Hepatocyte (in vitro differentiated cells): ENCODE data around the gene NOD2. TPM values are rescaled to one million over a fixed set of nuclear protein-coding genes. Genes with fewer than 3 reads are reported as not detected.

Experiments used
- DNase-seq: peaks from one replicate; pipeline ENCODE4 v3.0.0-alpha.2; 2016; ENCODE audit warnings: low spot score
- H2AFZ ChIP-seq: fragments of 200-600 bp; sonication (generic); 2 replicates; pipeline ENCODE4 v1.6.0; 2016; ENCODE audit warnings: antibody characterized with exemption, mild to moderate bottlenecking
- H3K27ac ChIP-seq: fragments of 200-600 bp; sonication (generic); 2 replicates; pipeline ENCODE4 v1.5.1; 2016; ENCODE audit warnings: mild to moderate bottlenecking
- H3K27me3 ChIP-seq: fragments of 200-600 bp; sonication (generic); 2 replicates; pipeline ENCODE4 v1.6.1; 2016
- H3K36me3 ChIP-seq: fragments of 200-600 bp; sonication (generic); replicated peaks from 2 replicates; pipeline ENCODE4 v1.5.1; 2016; ENCODE audit warnings: low read depth; ENCODE audit not compliant: insufficient read depth
- H3K4me1 ChIP-seq: fragments of 200-600 bp; sonication (generic); 2 replicates; pipeline ENCODE4 v1.5.1; 2016; ENCODE audit warnings: mild to moderate bottlenecking, moderate library complexity; ENCODE audit not compliant: insufficient read depth
- H3K4me2 ChIP-seq: fragments of 200-600 bp; sonication (generic); 2 replicates; pipeline ENCODE4 v1.6.0; 2016
- H3K4me3 ChIP-seq: fragments of 200-600 bp; sonication (generic); 2 replicates; pipeline ENCODE4 v1.5.1; 2016; ENCODE audit warnings: mild to moderate bottlenecking
- H3K79me2 ChIP-seq: fragments of 200-600 bp; sonication (generic); 2 replicates; pipeline ENCODE4 v1.6.0; 2017; ENCODE audit warnings: mild to moderate bottlenecking
- H3K9me2 ChIP-seq: fragments of 200-600 bp; sonication (generic); replicated peaks from 2 replicates; pipeline ENCODE4 v1.6.0; 2017; ENCODE audit warnings: mild to moderate bottlenecking; ENCODE audit not compliant: insufficient read depth
- H3K9me3 ChIP-seq: fragments of 200-600 bp; sonication (generic); 2 replicates; pipeline ENCODE4 v1.5.1; 2016; ENCODE audit warnings: low read depth, mild to moderate bottlenecking
- H4K20me1 ChIP-seq: fragments of 200-600 bp; sonication (generic); 2 replicates; pipeline ENCODE4 v1.6.0; 2016; ENCODE audit warnings: mild to moderate bottlenecking; ENCODE audit not compliant: insufficient read depth, poor library complexity, severe bottlenecking
- EZH2 ChIP-seq: fragments of 200-600 bp; sonication (generic); IDR thresholded peaks from 2 replicates; pipeline ENCODE4 v1.6.1; 2016; ENCODE audit warnings: antibody characterized with exemption, mild to moderate bottlenecking, borderline replicate concordance
- EZH2phosphoT487 ChIP-seq: fragments of 200-600 bp; sonication (generic); IDR thresholded peaks from one replicate; pipeline ENCODE4 v1.6.1; 2018; ENCODE audit warnings: antibody characterized with exemption, mild to moderate bottlenecking, low read depth, moderate library complexity; ENCODE audit not compliant: unreplicated experiment, severe bottlenecking
- WGBS: methylation state at CpG from one replicate; pipeline ENCODE4 v1.1.6; 2016; ENCODE audit warnings: low lambda C conversion rate; ENCODE audit errors: missing lambda C conversion rate; 5-methylcytosine and 5-hydroxymethylcytosine counted together
- polyA plus RNA-seq: library from polyadenylated mRNA; unstranded; fragments of >200 nt; fragmentation: Nextera tagmentation; extraction: Ambion mirVana; gene quantifications from 2 replicates; pipeline ENCODE4 v1.2.1, GENCODE V29; 2016
- total RNA-seq: library from RNA; depleted of rRNA; stranded (reverse); fragments of >200 nt; gene quantifications from 2 replicates; pipeline ENCODE4 v1.2.3, GENCODE V29; 2014
- TF ChIP-seq, protein P1 (sequence below): fragments of 200-600 bp; sonication (generic); IDR thresholded peaks from 2 replicates; pipeline ENCODE4 v1.5.1; 2016; ENCODE audit warnings: antibody characterized with exemption, mild to moderate bottlenecking; ENCODE audit not compliant: poor library complexity

The NOD2 gene
- total and polyA plus RNA-seq, 2 experiments from 2014 or later: 0.13 TPM; not detected in 1

DNA sequence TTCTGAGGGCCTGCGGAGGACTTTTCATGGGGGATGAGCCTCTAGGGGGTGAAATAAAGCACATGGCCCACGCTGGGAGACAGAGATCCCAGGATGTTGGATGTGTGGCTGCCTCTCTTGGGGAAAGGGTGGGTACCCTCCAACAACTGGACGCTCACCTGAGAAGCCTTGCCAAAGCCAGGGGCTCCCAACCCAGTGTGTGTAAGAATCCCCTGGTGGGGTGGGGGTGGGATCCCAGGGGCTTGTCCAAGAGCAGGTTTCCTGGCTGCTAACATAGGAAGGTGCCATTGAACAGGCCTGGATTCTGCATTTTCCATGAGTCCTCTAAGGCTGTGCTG lies 12.9 kb upstream of the NOD2 start:
- no peak for DNase-seq
- no peaks in the 10 kb centered on the region for H3K79me2 ChIP-seq
- no peaks in the 10 kb centered on the region for H3K4me1 ChIP-seq
- WGBS: 95% methylated on average over 3 of the region's 3 CpGs
- no peaks in the 10 kb centered on the region for H3K36me3 ChIP-seq
- TF ChIP-seq EZH2phosphoT487 (no peak), EZH2 (no peak)
- H3K4me2 ChIP-seq: no peak overlapping the region
- no peak overlapping the region for H2AFZ ChIP-seq
- no peak overlapping the region for H3K27ac ChIP-seq
- no peaks in the 10 kb centered on the region for H3K27me3 ChIP-seq
- no peaks in the 10 kb centered on the region for H4K20me1 ChIP-seq
- no peaks in the 10 kb centered on the region for H3K9me3 ChIP-seq
- H3K9me2 ChIP-seq: no peaks in the 10 kb centered on the region
- no peak overlapping the region for H3K4me3 ChIP-seq

- Histone ChIP-seq H3K27me3 (no peaks in the 10 kb centered on the region), H3K4me3 (no peak within 1 kb of the TSS), H3K9me2 (no peaks in the 10 kb centered on the region), H3K27ac (no peak within 1 kb of the TSS), H3K9me3 (no peaks in the 10 kb centered on the region), H3K4me1 (no peaks in the 10 kb centered on the region), H3K79me2 (no peaks in the 10 kb centered on the region), H3K4me2 (no peak within 1 kb of the TSS), H3K36me3 (no peaks in the 10 kb centered on the region), H4K20me1 (no peaks in the 10 kb centered on the region), H2AFZ (no peak within 1 kb of the TSS)
- WGBS: 86% methylated on average over 16 of the region's 16 CpGs
- TF ChIP-seq EZH2phosphoT487 (no peak), EZH2 (no peak)
- TF ChIP-seq, protein P1, sequence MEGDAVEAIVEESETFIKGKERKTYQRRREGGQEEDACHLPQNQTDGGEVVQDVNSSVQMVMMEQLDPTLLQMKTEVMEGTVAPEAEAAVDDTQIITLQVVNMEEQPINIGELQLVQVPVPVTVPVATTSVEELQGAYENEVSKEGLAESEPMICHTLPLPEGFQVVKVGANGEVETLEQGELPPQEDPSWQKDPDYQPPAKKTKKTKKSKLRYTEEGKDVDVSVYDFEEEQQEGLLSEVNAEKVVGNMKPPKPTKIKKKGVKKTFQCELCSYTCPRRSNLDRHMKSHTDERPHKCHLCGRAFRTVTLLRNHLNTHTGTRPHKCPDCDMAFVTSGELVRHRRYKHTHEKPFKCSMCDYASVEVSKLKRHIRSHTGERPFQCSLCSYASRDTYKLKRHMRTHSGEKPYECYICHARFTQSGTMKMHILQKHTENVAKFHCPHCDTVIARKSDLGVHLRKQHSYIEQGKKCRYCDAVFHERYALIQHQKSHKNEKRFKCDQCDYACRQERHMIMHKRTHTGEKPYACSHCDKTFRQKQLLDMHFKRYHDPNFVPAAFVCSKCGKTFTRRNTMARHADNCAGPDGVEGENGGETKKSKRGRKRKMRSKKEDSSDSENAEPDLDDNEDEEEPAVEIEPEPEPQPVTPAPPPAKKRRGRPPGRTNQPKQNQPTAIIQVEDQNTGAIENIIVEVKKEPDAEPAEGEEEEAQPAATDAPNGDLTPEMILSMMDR: no peak
- no peak for DNase-seq
Observed at GRCh38 chr16:50681021-50681885, 12.2 kb upstream of the NOD2 start, which contains the start of gene SNX20. Gene SNX20, minus strand, starts transcription at chr16:50681312. Its CDS starts 3,786 bp downstream, at chr16:50677526.

GRCh38 chr16:50683689-50684374 lies 9.6 kb upstream of the NOD2 start:
- no peak for TF ChIP-seq EZH2phosphoT487
- no peak for TF ChIP-seq EZH2
- TF ChIP-seq, protein P1: no peak
- no peaks in the 10 kb centered on the region for H4K20me1 ChIP-seq
- no peak overlapping the region for H2AFZ ChIP-seq
- no peak overlapping the region for H3K27ac ChIP-seq
- H3K4me2 ChIP-seq: no peak overlapping the region
- H3K9me3 ChIP-seq: no peaks in the 10 kb centered on the region
- H3K4me1 ChIP-seq: no peaks in the 10 kb centered on the region
- WGBS: 82% methylated on average over 14 of the region's 14 CpGs
- H3K79me2 ChIP-seq: no peaks in the 10 kb centered on the region
- no peaks in the 10 kb centered on the region for H3K36me3 ChIP-seq
- H3K4me3 ChIP-seq: no peak overlapping the region
- H3K9me2 ChIP-seq: no peaks in the 10 kb centered on the region
- no peak for DNase-seq
- H3K27me3 ChIP-seq: no peaks in the 10 kb centered on the region

- no peaks in the 10 kb centered on the region for H3K4me1 ChIP-seq
- no peaks in the 10 kb centered on the region for H3K79me2 ChIP-seq
- no peak overlapping the region for H3K4me2 ChIP-seq
- no peak for DNase-seq
- no peaks in the 10 kb centered on the region for H3K27me3 ChIP-seq
- TF ChIP-seq, protein P1: no peak
- TF ChIP-seq EZH2phosphoT487: no peak
- no peak for TF ChIP-seq EZH2
- 93% methylated on average over 11 of the region's 11 CpGs for WGBS
- H2AFZ ChIP-seq: no peak overlapping the region
- H3K36me3 ChIP-seq: no peaks in the 10 kb centered on the region
- no peaks in the 10 kb centered on the region for H3K9me2 ChIP-seq
- H3K4me3 ChIP-seq: no peak overlapping the region
- H4K20me1 ChIP-seq: no peaks in the 10 kb centered on the region
- no peaks in the 10 kb centered on the region for H3K9me3 ChIP-seq
- no peak overlapping the region for H3K27ac ChIP-seq
Observed at GRCh38 chr16:50684823-50685461, 8.5 kb upstream of the NOD2 start.
